Esophagus squamous epithelium (tissue), 4 donors: ENCODE measurements around the gene SLC27A1.

Experiments used
- POLR2A ChIP-seq, 4 donors: fragments of 450-650 bp; IDR thresholded peaks; one replicate each; pipeline ENCODE4 v1.6.1; 2017; ENCODE audit warnings: antibody characterized with exemption in 4 of 4, mild to moderate bottlenecking in 4 of 4, moderate library complexity in 3 of 4
- TF ChIP-seq, protein P1 (sequence below), 6 experiments: fragments of 450-650 bp in 4 of 6; fragments of 200-600 bp in 2 of 6; sonication (generic) in 2 of 6; IDR thresholded peaks; one replicate each; pipeline ENCODE4 v1.5.1; 2016 to 2019; ENCODE audit warnings: antibody characterized with exemption in 6 of 6, mild to moderate bottlenecking in 4 of 6, moderate library complexity in 4 of 6

GRCh38 chr19:17491287-17491686, 21.0 kb downstream of the SLC27A1 start:
- TF ChIP-seq, protein P1, sequence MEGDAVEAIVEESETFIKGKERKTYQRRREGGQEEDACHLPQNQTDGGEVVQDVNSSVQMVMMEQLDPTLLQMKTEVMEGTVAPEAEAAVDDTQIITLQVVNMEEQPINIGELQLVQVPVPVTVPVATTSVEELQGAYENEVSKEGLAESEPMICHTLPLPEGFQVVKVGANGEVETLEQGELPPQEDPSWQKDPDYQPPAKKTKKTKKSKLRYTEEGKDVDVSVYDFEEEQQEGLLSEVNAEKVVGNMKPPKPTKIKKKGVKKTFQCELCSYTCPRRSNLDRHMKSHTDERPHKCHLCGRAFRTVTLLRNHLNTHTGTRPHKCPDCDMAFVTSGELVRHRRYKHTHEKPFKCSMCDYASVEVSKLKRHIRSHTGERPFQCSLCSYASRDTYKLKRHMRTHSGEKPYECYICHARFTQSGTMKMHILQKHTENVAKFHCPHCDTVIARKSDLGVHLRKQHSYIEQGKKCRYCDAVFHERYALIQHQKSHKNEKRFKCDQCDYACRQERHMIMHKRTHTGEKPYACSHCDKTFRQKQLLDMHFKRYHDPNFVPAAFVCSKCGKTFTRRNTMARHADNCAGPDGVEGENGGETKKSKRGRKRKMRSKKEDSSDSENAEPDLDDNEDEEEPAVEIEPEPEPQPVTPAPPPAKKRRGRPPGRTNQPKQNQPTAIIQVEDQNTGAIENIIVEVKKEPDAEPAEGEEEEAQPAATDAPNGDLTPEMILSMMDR (IDR thresholded peaks at IDR 0.05) = no peak
- no peak for TF ChIP-seq POLR2A (IDR thresholded peaks at IDR 0.05)
